Hepatocyte (in vitro differentiated cells): ENCODE data around the gene ASNSD1. TPM values are rescaled to one million over a fixed set of nuclear protein-coding genes. Genes with fewer than 3 reads are reported as not detected.

Experiments
- DNase-seq: peaks from one replicate; pipeline ENCODE4 v3.0.0-alpha.2; 2016; ENCODE audit warnings: low spot score
- H2AFZ ChIP-seq: fragments of 200-600 bp; sonication (generic); 2 replicates; pipeline ENCODE4 v1.6.0; 2016; ENCODE audit warnings: antibody characterized with exemption, mild to moderate bottlenecking
- H3K27ac ChIP-seq: fragments of 200-600 bp; sonication (generic); 2 replicates; pipeline ENCODE4 v1.5.1; 2016; ENCODE audit warnings: mild to moderate bottlenecking
- H3K27me3 ChIP-seq: fragments of 200-600 bp; sonication (generic); 2 replicates; pipeline ENCODE4 v1.6.1; 2016
- H3K36me3 ChIP-seq: fragments of 200-600 bp; sonication (generic); replicated peaks from 2 replicates; pipeline ENCODE4 v1.5.1; 2016; ENCODE audit warnings: low read depth; ENCODE audit not compliant: insufficient read depth
- H3K4me1 ChIP-seq: fragments of 200-600 bp; sonication (generic); 2 replicates; pipeline ENCODE4 v1.5.1; 2016; ENCODE audit warnings: mild to moderate bottlenecking, moderate library complexity; ENCODE audit not compliant: insufficient read depth
- H3K4me2 ChIP-seq: fragments of 200-600 bp; sonication (generic); 2 replicates; pipeline ENCODE4 v1.6.0; 2016
- H3K4me3 ChIP-seq: fragments of 200-600 bp; sonication (generic); 2 replicates; pipeline ENCODE4 v1.5.1; 2016; ENCODE audit warnings: mild to moderate bottlenecking
- H3K79me2 ChIP-seq: fragments of 200-600 bp; sonication (generic); 2 replicates; pipeline ENCODE4 v1.6.0; 2017; ENCODE audit warnings: mild to moderate bottlenecking
- H3K9me2 ChIP-seq: fragments of 200-600 bp; sonication (generic); replicated peaks from 2 replicates; pipeline ENCODE4 v1.6.0; 2017; ENCODE audit warnings: mild to moderate bottlenecking; ENCODE audit not compliant: insufficient read depth
- H3K9me3 ChIP-seq: fragments of 200-600 bp; sonication (generic); 2 replicates; pipeline ENCODE4 v1.5.1; 2016; ENCODE audit warnings: low read depth, mild to moderate bottlenecking
- H4K20me1 ChIP-seq: fragments of 200-600 bp; sonication (generic); 2 replicates; pipeline ENCODE4 v1.6.0; 2016; ENCODE audit warnings: mild to moderate bottlenecking; ENCODE audit not compliant: insufficient read depth, poor library complexity, severe bottlenecking
- CTCF ChIP-seq: fragments of 200-600 bp; sonication (generic); IDR thresholded peaks from 2 replicates; pipeline ENCODE4 v1.5.1; 2016; ENCODE audit warnings: antibody characterized with exemption, mild to moderate bottlenecking; ENCODE audit not compliant: poor library complexity
- EZH2 ChIP-seq: fragments of 200-600 bp; sonication (generic); IDR thresholded peaks from 2 replicates; pipeline ENCODE4 v1.6.1; 2016; ENCODE audit warnings: antibody characterized with exemption, mild to moderate bottlenecking, borderline replicate concordance
- EZH2phosphoT487 ChIP-seq: fragments of 200-600 bp; sonication (generic); IDR thresholded peaks from one replicate; pipeline ENCODE4 v1.6.1; 2018; ENCODE audit warnings: antibody characterized with exemption, mild to moderate bottlenecking, low read depth, moderate library complexity; ENCODE audit not compliant: unreplicated experiment, severe bottlenecking
- WGBS: methylation state at CpG from one replicate; pipeline ENCODE4 v1.1.6; 2016; ENCODE audit warnings: low lambda C conversion rate; ENCODE audit errors: missing lambda C conversion rate; 5-methylcytosine and 5-hydroxymethylcytosine counted together
- polyA plus RNA-seq: library from polyadenylated mRNA; unstranded; fragments of >200 nt; fragmentation: Nextera tagmentation; extraction: Ambion mirVana; gene quantifications from 2 replicates; pipeline ENCODE4 v1.2.1, GENCODE V29; 2016
- total RNA-seq: library from RNA; depleted of rRNA; stranded (reverse); fragments of >200 nt; gene quantifications from 2 replicates; pipeline ENCODE4 v1.2.3, GENCODE V29; 2014

Gene ASNSD1
- total and polyA plus RNA-seq, 2 experiments from 2014 or later, result 41.0 to 66.9 TPM

GRCh38 chr2:189633392-189633811 lies 27.9 kb upstream of the ASNSD1 start:
- no peak overlapping the region for H3K4me3 ChIP-seq
- H3K9me3 ChIP-seq, result no peaks in the 10 kb centered on the region
- WGBS, result 75% methylated on average over 5 of the region's 5 CpGs
- no peaks in the 10 kb centered on the region for H3K79me2 ChIP-seq
- no peaks in the 10 kb centered on the region for H4K20me1 ChIP-seq
- H3K4me1 ChIP-seq, result peaks cover 7% of the 10 kb centered on the region
- no peak for TF ChIP-seq EZH2phosphoT487
- peak; percentile 26 for TF ChIP-seq CTCF
- no peak for TF ChIP-seq EZH2
- no peaks in the 10 kb centered on the region for H3K36me3 ChIP-seq
- DNase-seq, result no peak
- H3K27me3 ChIP-seq, result no peaks in the 10 kb centered on the region
- H3K27ac ChIP-seq, result no peak overlapping the region
- H2AFZ ChIP-seq, result no peak overlapping the region
- no peaks in the 10 kb centered on the region for H3K9me2 ChIP-seq
- H3K4me2 ChIP-seq, result no peak overlapping the region

GRCh38 chr2:189635353-189635752 lies 25.9 kb upstream of the ASNSD1 start:
- no peaks in the 10 kb centered on the region for H3K36me3 ChIP-seq
- TF ChIP-seq EZH2phosphoT487 (no peak), CTCF (no peak), EZH2 (no peak)
- H3K79me2 ChIP-seq, result no peaks in the 10 kb centered on the region
- no peak overlapping the region for H3K4me3 ChIP-seq
- H3K4me1 ChIP-seq, result peaks cover 3% of the 10 kb centered on the region
- H3K27me3 ChIP-seq, result no peaks in the 10 kb centered on the region
- no peak overlapping the region for H2AFZ ChIP-seq
- H3K9me2 ChIP-seq, result no peaks in the 10 kb centered on the region
- no peaks in the 10 kb centered on the region for H4K20me1 ChIP-seq
- H3K4me2 ChIP-seq, result no peak overlapping the region
- H3K9me3 ChIP-seq, result no peaks in the 10 kb centered on the region
- DNase-seq, result no peak
- no peak overlapping the region for H3K27ac ChIP-seq
- WGBS, result 39% methylated on average over 2 of the region's 2 CpGs

DNA sequence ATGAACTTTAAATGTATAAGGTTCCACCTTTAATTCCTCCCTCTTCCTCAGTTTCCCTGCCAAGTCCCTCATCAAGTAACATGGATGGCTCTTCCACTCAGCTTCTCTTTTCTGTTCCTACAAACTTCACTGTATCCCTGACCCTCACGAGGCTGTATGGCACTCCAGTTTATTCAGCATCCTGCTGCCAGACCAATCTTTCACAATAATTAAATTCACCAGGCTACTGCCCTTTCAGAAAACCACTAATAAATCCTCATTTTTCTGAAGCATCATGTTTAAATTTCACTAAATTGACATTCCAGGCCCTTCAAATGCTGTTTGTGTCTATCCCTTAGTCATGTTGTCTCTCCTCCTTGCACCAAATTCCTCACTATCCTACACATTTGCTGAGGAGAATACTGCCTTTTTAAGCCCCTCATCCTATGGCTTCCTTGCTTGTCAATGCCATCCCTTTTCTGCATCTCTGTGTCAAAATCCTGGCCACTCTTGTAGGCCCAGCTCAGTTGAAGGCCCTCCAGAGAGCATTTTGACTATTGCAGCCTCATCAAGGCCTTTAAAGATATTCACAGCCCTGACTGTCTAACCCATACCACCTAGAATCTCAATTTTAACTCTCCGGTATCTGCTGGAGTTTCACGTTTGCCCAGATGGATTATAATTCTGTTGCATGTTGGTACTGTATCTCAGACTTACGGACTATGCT lies 22.8 kb upstream of the ASNSD1 start:
- TF ChIP-seq EZH2 (no peak), EZH2phosphoT487 (no peak), CTCF (no peak)
- Histone ChIP-seq H2AFZ (no peak overlapping the region), H3K9me3 (no peaks in the 10 kb centered on the region), H3K9me2 (no peaks in the 10 kb centered on the region), H3K4me1 (peaks cover 3% of the 10 kb centered on the region), H3K27ac (peak overlapping the region; percentile 71), H3K79me2 (no peaks in the 10 kb centered on the region), H3K4me3 (no peak overlapping the region), H3K36me3 (no peaks in the 10 kb centered on the region), H3K4me2 (no peak overlapping the region), H3K27me3 (no peaks in the 10 kb centered on the region), H4K20me1 (no peaks in the 10 kb centered on the region)
- 89% methylated on average over 4 of the region's 4 CpGs for WGBS
- DNase-seq, result no peak
